ENCODE measurements around the gene ALKBH6.
A peak's percentile ranks its signal among the peaks of the same experiment; 100 is the strongest.
"Not testable (repeated sequence)": the region's sequence is repeated elsewhere in the genome, so short reads cannot be mapped to it uniquely, and the experiment has no call there.

Gene ALKBH6

DNA sequence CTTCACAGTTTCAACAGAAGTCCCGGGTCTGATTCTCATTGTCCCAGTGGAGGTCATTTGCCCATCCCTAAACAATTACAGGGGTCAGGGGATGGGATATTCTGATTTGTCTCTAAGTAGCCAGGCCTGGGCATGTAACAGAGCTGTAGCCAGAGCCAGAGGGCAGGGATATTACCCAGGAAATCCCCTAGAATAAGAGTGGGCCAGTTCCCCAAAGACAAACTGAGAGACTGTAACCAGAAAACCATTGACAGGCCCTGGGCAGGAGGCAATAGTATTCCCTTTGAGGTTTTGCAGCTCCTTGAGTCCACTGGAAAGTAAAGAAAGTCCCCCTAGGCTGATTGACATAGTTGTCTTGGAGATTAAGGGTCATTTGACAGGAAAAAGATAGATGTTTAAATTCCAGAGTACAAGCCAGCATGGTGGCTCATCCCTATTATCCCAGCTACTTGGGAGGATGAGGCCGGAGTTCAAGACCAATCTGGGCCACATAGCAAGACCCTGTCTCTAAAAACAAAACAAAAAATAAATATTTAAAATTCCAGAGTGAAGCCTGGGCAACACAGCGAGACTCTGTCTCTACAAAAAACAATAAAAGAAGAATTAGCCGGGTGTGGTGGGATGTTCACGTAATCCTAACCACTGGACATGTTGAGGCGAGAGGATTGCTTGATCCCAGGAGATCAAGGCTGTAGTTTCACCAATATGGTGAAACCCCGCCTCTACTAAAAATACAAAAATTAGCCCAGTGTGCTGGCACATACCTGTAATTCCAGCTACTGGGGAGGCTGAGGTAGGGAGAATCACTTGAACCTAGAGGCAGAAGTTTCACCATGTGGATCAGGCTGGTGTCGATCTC lies 20.9 kb downstream of the ALKBH6 start:
- no peak for DNase-seq (ENCODE audit: low read depth in 2 of 2)

DNA sequence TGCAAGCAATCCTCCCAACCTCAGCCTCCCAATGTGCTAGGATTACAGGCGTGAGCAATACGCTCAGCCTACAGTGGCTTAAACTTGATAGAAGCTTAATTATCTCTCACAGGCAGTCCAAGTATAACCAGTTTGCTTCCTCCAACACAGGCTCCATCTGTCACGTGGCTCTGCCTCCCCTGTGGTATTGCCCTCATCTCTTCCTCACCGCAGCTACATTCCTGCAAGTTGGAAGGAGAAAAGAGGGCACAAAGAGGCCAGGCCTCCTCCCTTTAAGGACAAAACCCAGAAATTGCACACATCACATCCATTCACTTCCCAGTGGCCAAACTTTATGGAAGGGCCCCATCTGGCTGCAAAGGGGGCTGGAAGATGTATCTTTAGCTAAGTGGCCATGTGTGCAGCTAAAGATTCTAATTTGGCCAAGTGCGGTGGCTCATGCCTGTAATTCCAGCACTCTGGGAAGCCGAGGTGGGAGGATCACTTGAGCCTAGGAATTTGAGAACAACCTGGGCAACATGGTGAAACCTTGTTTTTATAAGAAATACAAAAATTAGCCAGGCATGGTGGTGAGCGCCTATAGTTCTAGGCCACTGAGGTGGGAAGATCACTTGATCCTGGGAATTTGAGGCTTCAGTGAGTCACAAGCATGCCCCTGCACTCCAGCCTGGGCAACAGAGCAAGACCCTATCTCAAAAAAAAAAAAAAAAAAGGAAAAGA lies 22.1 kb downstream of the ALKBH6 start:
- DNase-seq (ENCODE audit: low read depth in 2 of 2), result no peak

DNA sequence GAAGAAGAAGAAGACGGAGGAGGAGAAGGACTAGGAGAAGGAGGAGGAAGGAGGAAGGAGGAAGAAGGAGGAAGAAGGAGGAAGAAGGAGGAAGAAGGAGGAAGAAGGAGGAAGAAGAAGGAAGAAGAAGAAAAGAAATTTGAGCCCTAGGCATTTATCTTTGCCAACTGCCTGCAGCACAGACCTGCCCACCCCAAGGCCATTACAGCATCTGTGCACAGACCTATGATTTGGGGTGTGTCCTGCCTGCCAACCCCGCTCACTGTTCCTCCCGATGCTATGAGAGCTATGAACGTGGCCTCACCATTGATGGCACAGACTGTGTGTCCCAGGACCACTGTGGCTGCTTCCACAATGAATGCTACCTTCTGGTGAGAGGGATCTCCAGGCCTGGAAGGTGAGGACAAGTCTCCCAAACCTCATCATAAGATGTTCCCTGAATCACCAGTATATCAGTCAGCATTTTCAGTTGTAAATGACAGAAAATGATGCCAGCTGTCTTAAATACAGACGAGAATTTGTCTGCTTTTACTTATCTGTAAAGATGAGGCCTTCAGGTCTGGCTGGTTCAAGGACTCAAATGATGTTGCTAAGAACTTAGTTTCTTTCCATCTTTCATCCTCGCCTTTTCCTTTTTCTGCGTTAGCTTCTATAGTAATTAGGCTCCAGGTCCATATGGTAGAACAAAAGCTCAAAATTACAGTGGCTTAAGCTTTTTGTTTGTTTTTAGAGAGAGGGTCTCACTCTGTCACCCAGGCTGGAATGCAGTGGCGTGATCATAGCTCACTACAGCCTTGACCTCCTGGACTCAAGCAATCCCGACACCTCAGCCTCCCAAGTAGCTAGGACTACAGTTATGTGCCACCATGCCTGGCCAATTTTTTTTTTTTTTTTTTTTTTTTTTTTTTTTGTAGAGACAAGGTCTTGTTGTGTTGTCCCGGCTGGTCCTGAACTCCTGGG lies 23.0 kb downstream of the ALKBH6 start:
- DNase-seq (ENCODE audit: low read depth in 2 of 2), result no peak

DNA sequence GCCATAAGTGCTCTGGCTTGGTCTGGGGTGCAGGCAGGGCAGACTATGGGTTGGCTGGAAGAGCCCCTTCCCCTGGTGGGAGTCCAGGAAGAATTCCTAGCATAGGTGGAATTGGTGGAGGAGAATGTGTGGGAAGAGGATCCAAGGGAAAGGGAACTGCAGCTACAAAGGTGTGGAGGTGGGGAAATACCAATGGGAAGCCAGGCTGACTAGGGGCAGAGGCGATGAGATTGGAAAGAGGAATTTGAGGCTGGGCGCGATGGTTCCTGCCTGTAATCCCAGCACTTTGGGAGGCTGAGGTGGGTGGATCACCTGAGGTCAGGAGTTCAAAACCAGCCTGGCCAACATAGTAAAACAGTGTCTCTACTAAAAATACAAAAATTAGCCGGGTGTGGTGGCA lies 23.9 kb downstream of the ALKBH6 start:
- DNase-seq (ENCODE audit: low read depth in 2 of 2), result no peak

DNA sequence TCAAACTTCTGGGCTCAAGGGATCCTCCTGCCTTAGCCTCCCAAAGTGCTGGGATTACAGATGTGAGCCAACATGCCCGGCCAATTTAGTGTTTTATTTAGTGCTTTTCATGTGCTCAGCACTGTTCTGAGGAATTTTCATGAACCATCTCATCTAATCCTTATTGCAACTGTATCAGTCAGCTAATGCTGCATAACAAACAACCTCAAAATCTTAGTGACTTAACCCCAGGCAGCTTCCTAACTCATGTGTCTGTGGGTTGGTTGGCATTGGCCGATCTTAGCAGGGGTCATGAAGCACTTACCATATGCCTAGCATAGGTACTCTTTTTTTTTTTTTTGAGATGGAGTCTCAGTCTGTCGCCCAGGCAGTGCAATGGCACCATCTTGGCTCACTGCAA lies 25.2 kb downstream of the ALKBH6 start:
- no peak for DNase-seq (ENCODE audit: low read depth in 2 of 2)

DNA sequence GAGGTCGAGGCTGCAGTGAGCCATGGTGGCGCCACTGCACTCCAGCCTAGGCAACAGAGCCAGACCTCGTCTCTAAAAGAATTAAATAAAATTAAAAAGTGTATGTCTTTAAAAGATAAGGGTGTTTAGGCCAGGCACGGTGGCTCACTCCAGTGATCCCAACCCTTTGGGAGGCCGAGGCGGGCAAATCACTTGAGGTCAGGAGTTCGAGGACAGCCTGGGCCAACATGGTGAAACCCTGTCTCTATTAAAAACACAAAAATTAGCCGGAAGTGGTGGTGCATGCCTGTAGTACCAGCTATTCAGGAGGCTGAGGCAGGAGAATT lies 26.5 kb downstream of the ALKBH6 start:
- no peak for DNase-seq (ENCODE audit: low read depth in 2 of 2)

DNA sequence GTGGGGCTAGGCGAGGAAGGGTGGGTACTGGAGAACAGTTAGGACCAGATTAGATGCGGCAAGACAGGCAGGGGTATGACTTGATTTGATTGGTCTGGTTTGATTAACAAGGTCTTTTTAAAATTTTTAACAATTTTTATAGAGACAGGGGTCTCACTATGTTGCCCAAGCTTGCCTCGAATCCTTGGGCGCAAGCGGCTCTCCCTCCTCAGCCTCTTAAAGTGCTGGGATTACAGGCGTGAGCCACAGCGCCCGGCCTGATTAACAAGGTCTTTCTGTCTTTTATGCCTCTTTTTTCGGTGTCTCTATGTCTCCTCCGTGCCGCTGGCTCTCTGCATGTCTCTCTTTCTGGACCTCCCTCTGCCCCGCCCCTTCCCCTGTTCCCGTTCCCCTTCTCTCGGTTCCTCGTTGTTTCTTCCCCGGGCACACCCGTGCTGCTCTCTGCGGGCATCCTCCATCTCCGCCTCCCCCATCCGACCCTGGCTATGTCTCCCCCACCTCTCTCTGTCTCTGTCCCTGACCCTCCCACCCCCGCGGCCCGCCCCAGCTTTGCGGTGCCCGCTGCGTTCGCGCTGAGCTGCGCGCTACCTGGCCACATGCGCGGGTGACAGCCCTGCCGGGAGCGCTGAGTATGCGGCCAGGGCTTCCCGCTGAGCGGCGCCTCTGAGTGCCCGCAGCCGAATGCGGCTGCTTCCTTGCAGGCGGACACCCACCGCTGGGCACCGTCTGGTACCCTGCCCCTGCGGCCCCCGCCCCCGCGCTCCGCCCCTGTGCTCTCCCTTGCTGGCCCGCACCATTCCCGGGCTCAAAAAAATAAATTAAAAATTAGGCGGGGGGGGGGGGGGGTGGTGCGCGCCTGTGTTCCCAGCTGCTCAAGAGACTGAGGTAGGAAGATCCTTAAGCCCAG lies 27.1 kb downstream of the ALKBH6 start:
- no peak for DNase-seq (ENCODE audit: low read depth in 2 of 2)

DNA sequence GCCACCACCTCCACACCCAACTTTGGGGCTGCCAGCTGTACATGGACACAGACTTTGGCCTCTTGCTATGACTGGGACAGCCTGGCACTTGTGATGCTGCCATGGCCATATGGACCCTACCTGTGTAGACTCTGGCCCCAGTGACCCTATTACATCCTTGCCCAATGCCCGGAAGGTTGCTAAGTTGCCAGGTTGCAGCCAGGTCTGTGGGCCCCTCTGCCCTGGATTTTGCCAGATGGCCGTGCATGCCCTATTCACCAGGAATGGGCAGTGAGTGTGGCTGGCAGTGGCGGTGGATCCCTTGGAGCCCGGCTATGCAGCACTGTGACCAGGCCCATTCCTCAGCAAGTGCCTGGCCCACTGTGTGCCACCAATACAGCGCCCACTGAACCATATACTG lies 27.9 kb downstream of the ALKBH6 start:
- no peak for DNase-seq (ENCODE audit: low read depth in 2 of 2)

DNA sequence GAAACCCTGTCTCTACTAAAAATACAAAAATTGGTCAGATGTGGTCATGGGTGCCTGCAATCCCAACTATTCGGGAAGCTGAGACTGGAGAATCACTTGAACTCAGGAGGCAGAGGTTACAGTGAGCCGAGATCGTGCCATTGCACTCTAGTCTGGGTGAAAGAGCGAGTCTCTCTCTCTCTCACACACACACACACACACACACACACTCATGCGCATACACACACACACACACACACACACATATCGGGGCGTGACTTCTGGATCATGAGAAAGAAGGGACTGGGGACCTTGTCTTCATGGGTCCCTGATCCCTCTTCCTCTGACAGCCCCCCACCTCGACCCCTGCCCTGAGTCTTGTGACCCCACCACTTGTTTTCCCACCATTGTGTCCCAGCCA lies 30.8 kb downstream of the ALKBH6 start:
- DNase-seq (ENCODE audit: low read depth in 2 of 2), result no peak

DNA sequence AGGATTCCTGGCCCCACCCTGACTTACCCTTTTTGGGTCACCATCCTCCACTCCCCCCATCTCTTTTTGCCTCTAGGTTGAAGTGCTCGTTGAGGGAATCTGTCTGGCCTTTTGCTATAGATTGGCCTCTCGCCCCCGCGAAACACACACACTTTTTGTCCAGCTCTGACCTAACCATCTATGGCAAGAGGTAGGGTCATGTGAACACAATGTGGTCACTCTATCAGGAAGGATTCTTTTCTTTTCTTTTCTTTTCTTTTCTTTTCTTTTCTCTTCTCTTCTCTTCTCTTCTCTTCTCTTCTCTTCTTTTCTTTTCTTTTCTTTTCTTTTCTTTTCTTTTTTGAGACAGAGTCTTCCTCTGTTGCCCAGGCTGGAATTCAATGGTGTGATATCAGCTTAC lies 33.0 kb downstream of the ALKBH6 start:
- not testable (repeated sequence) for DNase-seq (ENCODE audit: low read depth in 2 of 2)

DNA sequence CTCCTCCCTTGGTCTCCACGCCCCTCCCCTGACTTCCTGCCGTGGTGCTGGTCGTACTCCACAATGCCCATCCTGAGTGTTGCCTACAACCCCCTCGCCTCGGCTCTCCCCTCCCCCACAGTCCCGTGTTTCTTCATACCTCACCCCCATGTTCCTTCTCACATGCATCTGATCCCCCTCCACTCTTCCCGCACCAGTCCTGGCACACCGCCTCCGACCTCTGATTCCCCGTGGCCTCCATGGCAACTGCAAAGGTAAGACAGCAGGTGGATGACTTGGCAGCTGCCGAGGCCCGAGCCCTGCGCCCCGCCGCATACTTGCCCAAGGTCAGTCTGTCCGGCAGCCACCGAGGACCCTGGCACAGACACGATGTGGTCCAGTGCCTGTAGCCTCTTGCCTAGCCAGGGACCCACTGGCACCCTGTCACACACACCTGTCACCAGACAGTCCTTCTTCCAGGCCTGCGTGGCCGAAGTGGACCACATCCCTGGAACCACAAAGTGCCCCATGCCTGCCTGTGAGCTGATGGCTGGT lies 35.1 kb downstream of the ALKBH6 start:
- no peak for DNase-seq (ENCODE audit: low read depth in 2 of 2)

DNA sequence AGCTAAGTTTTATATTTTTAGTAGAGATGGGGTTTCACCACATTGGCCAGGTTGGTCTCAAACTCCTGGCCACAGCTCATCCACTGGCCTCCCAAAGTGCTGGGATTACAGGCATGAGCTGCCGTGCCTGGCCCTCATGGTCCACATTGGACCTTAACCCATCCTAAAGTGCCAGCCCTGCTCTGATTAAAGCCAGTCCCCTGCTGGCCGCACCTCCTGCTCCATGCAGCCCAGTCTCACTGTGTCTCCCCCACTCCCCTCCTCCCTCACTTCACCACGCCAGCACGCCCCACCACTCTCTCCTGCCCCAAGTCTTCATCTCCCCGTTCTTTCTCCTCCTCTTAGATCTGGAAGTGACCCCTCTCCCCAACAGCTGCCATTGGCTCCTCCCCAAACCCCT lies 35.7 kb downstream of the ALKBH6 start:
- DNase-seq (ENCODE audit: low read depth in 2 of 2), result no peak

DNA sequence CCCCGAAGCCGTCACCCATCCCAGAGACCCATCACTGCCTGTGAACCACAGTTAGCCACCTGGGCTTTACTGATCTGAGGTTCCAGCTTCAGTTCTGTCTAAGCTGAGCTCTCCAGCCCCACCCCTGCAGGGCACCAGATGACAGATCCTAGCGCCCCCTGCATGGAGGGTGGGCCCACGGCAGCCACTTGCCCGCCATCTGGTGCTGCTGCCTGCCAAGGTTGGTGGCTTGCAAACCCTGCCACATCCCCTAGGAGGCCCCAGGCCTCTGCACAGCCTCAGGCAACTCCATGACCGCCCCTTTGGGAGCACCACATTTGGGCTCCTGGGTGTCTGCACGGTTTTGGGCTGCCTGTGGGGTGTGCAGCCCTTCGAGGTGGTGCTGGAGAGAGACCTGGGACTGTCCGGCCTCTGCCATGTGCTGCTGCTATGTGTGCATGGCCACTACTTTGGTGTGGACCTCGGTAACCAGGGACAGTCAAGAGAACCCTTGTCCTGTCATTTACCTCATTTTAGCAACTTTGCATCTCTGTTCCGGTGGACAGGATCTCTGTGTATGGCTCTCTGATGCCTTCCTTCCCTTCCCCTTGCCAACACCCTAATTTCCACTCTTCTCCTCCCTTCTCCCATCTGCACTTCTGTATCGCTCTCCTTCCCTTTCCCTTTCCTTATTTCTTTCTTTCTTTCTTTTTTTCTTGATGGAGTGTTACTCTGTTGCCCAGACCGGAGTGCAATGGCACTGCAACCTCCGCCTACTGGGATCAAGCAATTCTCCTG lies 36.4 kb downstream of the ALKBH6 start:
- DNase-seq (ENCODE audit: low read depth in 2 of 2), result no peak

DNA sequence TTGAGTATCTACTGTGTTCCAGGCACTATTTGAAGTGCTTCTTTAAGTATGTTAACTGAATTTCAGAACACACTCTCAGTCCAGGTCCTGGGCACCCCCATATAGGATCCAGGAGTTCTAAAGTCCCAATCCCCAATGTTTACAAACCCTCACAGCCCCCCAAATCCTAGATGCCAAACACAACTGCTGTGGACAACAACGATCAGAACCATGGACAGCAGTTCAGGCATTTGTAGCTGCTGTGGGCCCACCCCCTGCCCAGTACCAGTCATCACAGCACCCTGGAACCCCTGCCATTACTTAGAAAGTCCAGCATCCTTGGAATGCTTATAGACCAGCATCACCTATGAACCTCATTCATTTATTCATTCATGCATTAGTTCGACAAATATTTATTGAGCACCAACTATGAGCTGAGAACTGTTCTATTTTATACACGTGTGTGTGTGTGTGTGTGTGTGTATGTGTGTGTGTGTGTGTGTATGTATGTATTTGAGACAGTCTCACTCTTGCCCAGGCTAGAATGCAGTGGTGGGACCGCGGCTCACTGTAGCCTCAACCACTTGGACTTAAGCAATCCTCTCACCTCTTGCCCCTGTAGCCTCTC lies 38.3 kb downstream of the ALKBH6 start:
- no peak for DNase-seq (ENCODE audit: low read depth in 2 of 2)

DNA sequence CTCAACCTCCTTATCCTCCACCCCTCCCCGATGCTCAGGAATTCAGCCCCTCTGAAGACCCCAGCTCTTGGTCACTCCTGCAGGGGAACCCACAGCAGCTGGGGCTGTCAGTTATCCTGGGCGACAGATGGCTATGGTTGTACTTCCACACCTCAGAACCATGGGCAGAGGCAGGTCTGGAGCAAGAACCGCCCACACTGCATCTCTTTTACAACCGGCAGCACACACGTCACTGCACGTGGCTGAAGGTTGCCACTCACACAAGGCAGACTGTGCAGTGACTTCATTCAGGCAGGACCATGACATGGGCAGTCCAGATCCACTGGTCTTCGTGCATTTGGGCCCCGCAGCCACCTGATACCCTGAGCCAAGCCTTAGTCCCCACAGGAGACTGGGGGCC lies 40.5 kb downstream of the ALKBH6 start:
- DNase-seq (ENCODE audit: low read depth in 2 of 2), result no peak

DNA sequence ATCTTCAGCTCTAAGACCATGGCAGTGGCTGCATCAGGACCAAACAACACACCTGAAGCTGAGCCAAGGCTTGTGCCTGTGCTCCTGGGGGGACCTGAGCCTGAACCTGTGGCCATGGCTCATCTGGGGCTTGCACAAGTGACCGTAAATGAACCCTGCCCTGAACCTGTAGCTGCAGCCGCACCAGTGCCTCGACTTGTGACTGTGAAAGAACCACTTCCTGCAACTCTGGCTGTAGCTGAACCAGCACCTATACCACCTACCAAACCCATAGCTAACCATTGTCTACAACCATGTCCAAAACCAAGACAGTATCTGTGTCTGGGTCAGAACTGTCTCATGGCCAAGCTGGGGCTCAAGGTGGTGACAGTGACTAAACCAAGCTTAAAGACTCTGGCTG lies 47.2 kb downstream of the ALKBH6 start:
- DNase-seq (ENCODE audit: low read depth in 2 of 2), result no peak

DNA sequence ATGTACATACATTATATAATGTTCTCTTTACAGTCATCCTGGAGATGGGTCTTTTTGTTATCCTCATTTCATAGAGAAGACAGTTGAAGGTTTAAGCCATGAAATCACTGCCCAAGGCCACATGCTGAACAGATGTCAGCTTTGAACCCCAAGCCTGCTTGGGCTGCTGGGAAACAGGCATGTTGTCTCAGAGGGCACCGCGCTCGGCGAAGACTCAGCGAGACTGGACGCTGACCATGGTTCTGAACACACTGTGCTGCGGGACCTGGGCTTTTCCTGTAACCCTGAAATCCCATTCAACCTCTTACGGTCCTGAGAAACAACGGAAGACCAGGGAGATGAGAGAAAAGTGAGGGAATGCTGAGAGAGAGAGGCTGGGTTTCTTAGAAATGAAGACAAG lies 50.5 kb downstream of the ALKBH6 start:
- DNase-seq (ENCODE audit: low read depth in 2 of 2), result peak; percentile 32

DNA sequence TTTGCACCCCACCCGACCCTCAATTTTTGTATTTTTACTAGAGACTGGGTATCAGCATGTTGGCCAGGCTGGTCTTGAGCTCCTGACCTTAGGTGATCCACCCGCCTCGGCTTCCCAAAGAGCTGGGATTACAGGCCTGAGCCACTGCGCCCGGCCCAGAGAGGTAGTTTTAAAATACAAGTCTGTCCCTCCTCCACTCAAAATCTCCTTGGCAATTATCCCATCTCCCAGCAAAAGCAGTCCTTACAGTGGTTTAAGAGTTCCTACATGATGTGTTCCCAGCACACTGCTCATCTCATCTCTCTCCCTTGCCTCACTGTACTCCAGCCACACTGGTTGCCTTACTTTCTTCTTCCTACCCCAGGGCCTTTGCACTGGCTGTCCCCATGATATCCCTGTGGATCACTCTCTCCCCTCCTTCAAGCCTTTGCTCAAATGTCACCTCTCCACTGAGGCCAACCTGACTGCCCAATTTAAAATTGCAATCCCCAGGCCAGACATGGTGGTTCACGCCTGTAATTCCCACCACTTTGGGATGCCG lies 53.5 kb downstream of the ALKBH6 start:
- no peak for DNase-seq (ENCODE audit: low read depth in 2 of 2)

DNA sequence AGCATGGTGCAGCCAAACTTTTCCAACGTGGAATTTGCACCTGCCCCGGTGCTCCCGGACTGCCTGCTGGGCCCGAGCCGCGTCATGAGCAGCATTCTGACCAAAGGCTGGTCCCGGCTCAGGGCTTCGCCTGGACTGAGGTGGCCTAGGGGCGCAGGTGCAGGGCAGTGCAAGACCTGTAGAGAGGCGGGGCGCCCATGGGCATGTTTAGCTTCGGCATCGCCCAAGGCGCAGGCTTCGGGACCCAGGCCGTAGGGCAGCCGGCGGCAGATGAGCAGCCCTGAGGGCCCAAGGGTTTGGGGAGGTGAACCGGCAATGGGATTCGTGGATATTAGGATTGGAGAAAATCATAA lies 54.1 kb downstream of the ALKBH6 start:
- DNase-seq (ENCODE audit: low read depth in 2 of 2), result no peak

Measured in fibroblast of skin of left quadriceps (primary cell).